Astrocyte (in vitro differentiated cells and primary cell): ENCODE data around the gene MRPL41.

Experiments
- CTCF ChIP-seq: IDR thresholded peaks from 2 replicates; pipeline ENCODE4 v1.5.1; 2011; ENCODE audit warnings: low read depth, mild to moderate bottlenecking, inconsistent platforms, low read length, moderate library complexity; ENCODE audit not compliant: insufficient read depth
- EZH2 ChIP-seq: IDR thresholded peaks from 2 replicates; pipeline ENCODE4 v1.6.1; 2012; ENCODE audit warnings: mild to moderate bottlenecking, low read length, inconsistent platforms; ENCODE audit not compliant: insufficient read depth

DNA sequence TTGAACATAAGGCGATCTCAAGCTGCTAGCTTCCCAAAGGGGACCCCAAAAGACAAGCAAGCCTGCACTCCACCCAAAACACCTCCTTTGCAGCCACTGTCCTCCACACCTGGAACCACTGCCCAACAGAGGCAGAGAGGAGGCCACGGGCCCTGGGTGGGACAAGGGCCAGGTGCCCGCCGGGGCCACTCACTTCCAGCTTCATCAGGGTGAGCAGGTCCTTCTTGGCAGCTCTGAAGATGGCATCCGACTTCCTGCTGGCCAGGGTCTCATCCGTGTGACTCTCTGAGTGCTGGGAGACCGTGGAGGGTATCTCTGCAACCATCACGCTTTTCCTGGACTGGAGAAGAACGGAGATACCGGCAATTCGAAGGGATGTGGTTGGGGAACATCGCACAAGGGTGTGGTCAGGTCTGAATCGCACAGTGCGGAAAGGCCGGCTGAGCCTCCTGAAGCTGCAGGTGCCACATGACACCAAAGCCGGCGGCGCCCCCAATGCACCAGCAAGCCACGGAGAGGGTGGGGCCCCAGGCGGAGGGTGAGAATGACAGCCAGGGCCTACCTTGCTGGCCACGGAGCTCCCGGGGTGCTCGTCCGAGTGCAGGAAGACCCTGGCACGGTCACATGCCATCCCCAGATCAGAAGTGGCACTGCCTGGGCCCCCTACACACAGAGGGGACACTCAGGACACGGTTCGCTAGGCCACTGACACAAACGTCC lies 46.1 kb upstream of the MRPL41 start:
- TF ChIP-seq CTCF (no peak), EZH2 (no peak)
